ENCODE results near the gene ALDH3B1. TPM values are rescaled to one million over a fixed set of nuclear protein-coding genes. Genes with fewer than 3 reads are reported as not detected.

The ALDH3B1 gene
- total RNA-seq, 1 experiment from 2014 or later, result 14.0 TPM

GRCh38 chr11:68018730-68019190, 8.6 kb downstream of the ALDH3B1 start:
- Histone ChIP-seq H3K27me3 (no peaks in the 10 kb centered on the region), H3K36me3 (peaks cover 4% of the 10 kb centered on the region), H3K9me3 (no peaks in the 10 kb centered on the region), H3K4me3 (no peak overlapping the region)
- DNase-seq, result no peak

- Histone ChIP-seq H3K27me3 (no peaks in the 10 kb centered on the region), H3K9me3 (no peaks in the 10 kb centered on the region), H3K36me3 (no peaks in the 10 kb centered on the region; the same call in 1 of the 2 replicates), H3K4me3 (no peak overlapping the region)
- no peak for DNase-seq
Observed at GRCh38 chr11:68019486-68019885, 9.4 kb downstream of the ALDH3B1 start.

DNA sequence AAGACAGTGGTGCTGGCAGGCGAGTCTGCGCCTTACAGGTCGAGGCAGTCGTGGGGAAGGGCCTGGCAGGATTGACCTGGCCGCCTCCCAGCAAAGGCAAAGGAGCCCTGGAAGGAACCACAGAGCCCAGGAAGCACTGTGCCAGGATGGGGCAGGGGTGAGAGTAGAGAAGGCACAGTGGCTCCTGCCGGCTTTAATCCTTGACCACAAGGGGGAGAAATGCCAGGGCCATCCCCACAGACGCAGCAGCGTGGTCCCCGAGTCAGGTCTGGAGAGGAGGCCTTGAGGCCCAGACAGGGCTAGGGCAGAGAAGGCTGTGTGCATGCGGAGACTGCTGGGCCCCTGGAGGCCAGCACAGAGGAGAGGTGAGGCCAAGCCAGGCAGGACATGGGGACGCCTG, 10.4 kb downstream of the ALDH3B1 start:
- peak; percentile 85 for DNase-seq
- no peak overlapping the region for H3K4me3 ChIP-seq
- no peaks in the 10 kb centered on the region for H3K27me3 ChIP-seq
- no peaks in the 10 kb centered on the region; the same call in 1 of the 2 replicates for H3K36me3 ChIP-seq
- no peaks in the 10 kb centered on the region for H3K9me3 ChIP-seq

DNA sequence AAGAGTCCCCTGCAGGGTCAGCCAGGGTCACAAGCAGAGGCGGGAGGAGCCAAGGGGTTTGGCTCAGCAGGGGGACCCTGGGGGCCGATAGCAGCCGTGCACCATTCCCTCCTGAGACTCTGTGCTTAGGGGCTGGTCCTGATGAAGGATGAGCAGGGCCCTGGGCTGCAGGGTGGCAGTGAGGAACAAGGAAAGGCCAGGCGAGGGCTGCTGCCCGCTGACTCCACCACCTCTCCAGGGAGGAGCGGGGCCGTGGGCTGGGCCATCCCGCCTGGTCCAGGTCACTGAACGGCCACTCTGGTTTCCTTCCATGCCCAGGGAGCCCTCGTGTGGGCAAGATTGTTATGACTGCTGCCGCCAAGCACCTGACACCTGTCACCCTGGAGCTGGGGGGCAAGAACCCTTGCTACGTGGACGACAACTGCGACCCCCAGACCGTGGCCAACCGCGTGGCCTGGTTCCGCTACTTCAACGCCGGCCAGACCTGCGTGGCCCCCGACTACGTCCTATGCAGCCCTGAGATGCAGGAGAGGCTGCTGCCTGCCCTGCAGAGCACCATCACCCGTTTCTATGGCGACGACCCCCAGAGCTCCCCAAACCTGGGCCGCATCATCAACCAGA, 11.2 kb downstream of the ALDH3B1 start:
- H3K36me3 ChIP-seq, result no peaks in the 10 kb centered on the region
- H3K4me3 ChIP-seq, result no peak overlapping the region
- no peaks in the 10 kb centered on the region for H3K9me3 ChIP-seq
- DNase-seq, result peak; percentile 41
- H3K27me3 ChIP-seq, result no peaks in the 10 kb centered on the region

DNA sequence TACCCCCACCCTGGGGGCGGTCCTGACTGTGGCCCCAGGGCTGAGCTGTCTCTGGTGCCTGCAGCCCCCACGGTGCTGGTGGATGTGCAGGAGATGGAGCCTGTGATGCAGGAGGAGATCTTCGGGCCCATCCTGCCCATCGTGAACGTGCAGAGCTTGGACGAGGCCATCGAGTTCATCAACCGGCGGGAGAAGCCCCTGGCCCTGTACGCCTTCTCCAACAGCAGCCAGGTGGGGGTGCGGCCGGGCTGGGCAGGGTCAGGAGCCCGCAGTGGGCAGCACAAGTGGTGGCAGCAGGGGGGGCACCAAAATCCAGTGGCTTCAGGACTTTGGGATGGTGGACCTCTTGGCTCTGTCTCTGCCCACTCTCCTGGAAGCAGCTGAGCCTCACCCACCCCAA, 12.4 kb downstream of the ALDH3B1 start:
- no peaks in the 10 kb centered on the region for H3K9me3 ChIP-seq

GRCh38 chr11:68024508-68024907, 14.4 kb downstream of the ALDH3B1 start:
- H3K36me3 ChIP-seq, result peaks cover 20% of the 10 kb centered on the region
- DNase-seq, result no peak
- H3K4me3 ChIP-seq, result no peak overlapping the region
- H3K9me3 ChIP-seq, result peaks cover 7% of the 10 kb centered on the region; the same call in 1 of the 2 replicates
- H3K27me3 ChIP-seq, result no peaks in the 10 kb centered on the region

More for the DNA sequence above, 12.4 kb downstream of the ALDH3B1 start:
- H3K36me3 ChIP-seq, result peaks cover 4% of the 10 kb centered on the region; the same call in 1 of the 2 replicates
- DNase-seq, result no peak
- H3K27me3 ChIP-seq, result no peaks in the 10 kb centered on the region
- H3K4me3 ChIP-seq, result no peak overlapping the region

DNA sequence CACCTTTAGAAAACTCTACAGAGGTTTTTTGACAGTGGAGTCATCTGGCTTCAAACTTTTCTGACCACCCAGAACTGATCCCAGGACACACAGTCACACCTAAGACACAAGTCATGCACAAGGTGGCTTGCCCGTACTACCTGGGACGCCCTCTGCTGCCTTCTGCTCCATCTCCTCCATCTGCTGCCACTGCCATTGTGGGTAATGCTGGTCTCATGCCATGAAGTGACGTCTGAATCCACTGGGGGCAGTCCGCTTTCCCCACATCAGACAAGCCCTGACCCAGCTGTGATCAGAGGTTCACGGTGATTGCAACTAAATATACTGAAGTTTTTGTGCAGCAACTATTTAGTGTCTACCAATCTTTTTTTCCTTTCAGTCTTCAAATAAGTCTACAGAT, 14.9 kb downstream of the ALDH3B1 start:
- Histone ChIP-seq H3K9me3 (peaks cover 9% of the 10 kb centered on the region; the same call in 1 of the 2 replicates), H3K36me3 (peaks cover 22% of the 10 kb centered on the region), H3K27me3 (no peaks in the 10 kb centered on the region), H3K4me3 (no peak overlapping the region)
- no peak for DNase-seq

- Histone ChIP-seq H3K9me3 (peaks cover 9% of the 10 kb centered on the region; the same call in 1 of the 2 replicates), H3K4me3 (no peak overlapping the region), H3K36me3 (peaks cover 22% of the 10 kb centered on the region), H3K27me3 (no peaks in the 10 kb centered on the region)
- no peak for DNase-seq
Observed at GRCh38 chr11:68026391-68027105, 16.4 kb downstream of the ALDH3B1 start.

DNA sequence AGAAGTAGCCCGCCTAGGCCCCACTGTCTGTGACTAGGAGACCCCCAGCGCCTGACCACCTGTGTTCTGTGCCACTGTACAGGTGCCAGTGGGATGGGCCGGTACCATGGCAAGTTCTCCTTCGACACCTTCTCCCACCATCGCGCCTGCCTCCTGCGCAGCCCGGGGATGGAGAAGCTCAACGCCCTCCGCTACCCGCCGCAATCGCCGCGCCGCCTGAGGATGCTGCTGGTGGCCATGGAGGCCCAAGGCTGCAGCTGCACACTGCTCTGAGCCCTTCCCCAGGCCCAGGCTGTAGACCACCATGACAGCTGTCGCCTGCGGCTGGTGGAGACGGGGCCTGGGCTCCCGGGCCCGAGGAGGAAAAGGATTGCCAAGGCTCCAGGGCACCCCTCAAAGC, 17.5 kb downstream of the ALDH3B1 start:
- no peak overlapping the region for H3K4me3 ChIP-seq
- H3K27me3 ChIP-seq, result no peaks in the 10 kb centered on the region
- H3K9me3 ChIP-seq, result peaks cover 9% of the 10 kb centered on the region; the same call in 1 of the 2 replicates
- no peak for DNase-seq
- H3K36me3 ChIP-seq, result peaks cover 32% of the 10 kb centered on the region

DNA sequence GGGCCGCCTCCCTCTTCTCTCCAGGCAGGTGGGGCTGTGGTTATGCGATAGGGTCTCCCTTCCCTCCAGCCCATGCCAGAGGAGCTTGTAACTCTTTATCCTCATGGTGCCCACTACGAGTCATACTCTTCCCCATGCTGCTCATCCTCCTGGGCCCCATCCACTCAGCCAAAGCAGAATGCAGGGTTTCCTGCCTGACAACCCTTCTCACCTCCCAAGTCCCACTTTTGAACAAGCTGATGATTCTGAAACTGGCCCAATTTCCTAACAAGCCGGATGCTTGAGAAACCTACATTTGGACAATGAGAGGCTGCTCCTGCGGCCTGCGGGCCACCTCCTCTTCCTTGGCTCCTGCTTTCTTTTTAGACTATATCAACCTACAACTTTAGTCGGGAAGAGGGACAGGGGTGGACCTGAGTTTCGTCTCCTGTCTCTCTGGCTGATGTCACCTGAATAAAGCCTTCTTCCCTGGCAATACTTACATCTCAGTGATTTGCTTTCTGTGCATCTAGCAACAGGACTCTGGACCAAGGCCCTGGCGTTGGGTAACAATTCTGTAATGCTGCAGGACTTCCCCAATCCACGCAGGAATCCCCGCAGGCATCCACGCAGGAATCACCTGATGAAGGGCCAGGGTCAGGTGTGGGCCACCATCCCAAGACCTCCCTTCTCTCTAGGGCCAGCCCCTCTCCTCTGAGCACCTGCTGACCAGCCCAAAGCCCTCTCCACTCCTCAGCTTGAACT, 18.8 kb downstream of the ALDH3B1 start:
- peak; percentile 49 for DNase-seq
- Histone ChIP-seq H3K4me3 (no peak overlapping the region), H3K36me3 (peaks cover 45% of the 10 kb centered on the region), H3K27me3 (no peaks in the 10 kb centered on the region), H3K9me3 (peaks cover 9% of the 10 kb centered on the region; the same call in 1 of the 2 replicates)

- Histone ChIP-seq H3K27me3 (no peaks in the 10 kb centered on the region), H3K4me3 (peak within 1 kb of the TSS; percentile 94), H3K9me3 (peaks cover 9% of the 10 kb centered on the region; the same call in 1 of the 2 replicates), H3K36me3 (peaks cover 50% of the 10 kb centered on the region)
- DNase-seq, result peak; percentile 96
Observed at GRCh38 chr11:68030318-68031143, 20.4 kb downstream of the ALDH3B1 start, which contains the start of gene NDUFS8. TSS of gene NDUFS8 (plus strand) at chr11:68030681. CDS start at chr11:68032152, 1,471 bp downstream.

DNA sequence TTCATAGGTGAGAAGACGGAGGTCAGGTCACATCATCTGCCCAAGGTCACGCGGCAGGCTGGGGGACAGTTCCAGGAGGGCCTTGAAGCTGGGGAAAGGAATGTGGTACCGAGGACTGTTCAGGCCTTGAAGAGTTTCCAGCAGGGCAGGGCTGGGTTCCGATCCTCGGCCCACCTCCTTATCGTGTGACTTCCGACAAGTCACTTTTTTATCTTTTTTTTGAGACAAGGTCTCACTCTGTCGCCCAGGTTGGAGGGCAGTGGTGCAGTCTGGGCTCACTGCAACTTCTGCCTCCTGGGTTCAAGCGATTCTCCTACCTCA, 21.0 kb downstream of the ALDH3B1 start:
- Histone ChIP-seq H3K9me3 (peaks cover 9% of the 10 kb centered on the region; the same call in 1 of the 2 replicates), H3K36me3 (peaks cover 50% of the 10 kb centered on the region), H3K27me3 (no peaks in the 10 kb centered on the region), H3K4me3 (peak overlapping the region; percentile 94)
- no peak for DNase-seq

DNA sequence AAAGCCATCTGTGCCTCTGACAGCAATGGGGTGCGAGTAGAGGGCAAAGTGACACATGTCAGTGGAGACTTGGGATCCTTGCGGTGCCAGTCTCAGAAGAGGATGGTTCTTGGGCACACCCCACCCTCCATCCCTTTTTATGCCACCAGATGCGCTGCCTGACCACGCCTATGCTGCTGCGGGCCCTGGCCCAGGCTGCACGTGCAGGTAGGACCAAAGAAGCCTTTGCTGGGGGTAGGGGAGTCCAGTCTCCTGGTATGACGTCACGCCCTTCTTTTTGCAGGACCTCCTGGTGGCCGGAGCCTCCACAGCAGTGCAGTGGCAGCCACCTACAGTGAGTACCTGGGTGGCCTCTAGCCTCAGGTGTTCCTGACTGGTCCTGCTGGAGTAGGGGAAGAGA, 21.9 kb downstream of the ALDH3B1 start:
- Histone ChIP-seq H3K27me3 (no peaks in the 10 kb centered on the region), H3K4me3 (peak overlapping the region; percentile 94), H3K36me3 (peaks cover 50% of the 10 kb centered on the region), H3K9me3 (peaks cover 9% of the 10 kb centered on the region; the same call in 1 of the 2 replicates)
- DNase-seq, result no peak

DNA sequence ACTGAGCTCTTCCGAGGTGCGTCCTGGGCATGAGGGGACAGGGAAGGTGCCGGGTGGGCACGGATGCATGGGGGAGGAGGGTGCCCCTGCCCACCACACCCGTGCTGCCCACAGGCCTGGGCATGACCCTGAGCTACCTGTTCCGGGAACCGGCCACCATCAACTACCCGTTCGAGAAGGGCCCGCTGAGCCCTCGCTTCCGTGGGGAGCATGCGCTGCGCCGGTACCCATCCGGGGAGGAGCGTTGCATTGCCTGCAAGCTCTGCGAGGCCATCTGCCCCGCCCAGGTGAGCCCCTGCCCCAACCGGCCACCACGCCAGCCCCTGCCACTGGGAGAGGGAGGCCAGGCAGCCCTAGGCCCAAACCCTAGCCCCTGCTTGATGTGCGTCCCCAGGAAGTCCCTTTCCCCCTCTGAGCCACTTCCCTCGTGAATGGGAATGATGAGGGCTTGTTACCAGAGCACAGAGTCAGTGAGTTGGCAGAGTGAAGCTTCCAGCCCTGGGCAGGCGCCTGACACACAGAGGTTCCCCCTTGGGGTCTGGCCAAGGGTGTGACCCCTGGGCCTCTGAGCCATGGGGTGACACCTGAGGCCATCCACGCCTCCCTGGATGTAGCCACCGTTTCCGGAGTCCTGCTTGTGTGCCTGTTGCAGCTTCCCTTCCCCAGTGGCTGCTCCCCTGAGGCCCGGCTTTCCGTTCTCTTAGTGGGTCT, 23.0 kb downstream of the ALDH3B1 start:
- H3K36me3 ChIP-seq, result peaks cover 41% of the 10 kb centered on the region
- DNase-seq, result no peak

DNA sequence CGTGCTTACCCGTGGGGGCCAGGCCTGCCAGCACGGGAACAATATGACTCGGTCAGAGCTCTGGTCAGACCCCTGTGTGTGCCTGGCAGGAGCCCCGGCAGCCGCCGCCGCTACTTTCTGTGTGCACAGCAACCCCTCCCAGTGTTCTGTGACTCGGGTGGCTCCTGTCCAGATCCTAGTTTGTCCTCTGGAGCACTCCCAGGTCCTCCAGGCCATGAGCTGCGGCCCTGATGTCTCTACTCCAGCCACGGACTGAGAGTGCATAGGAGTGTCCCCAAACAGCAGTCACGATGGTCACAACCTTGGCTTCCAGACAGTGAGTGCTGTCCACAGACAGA, 23.6 kb downstream of the ALDH3B1 start:
- H3K36me3 ChIP-seq, result peaks cover 38% of the 10 kb centered on the region
- H3K4me3 ChIP-seq, result no peak overlapping the region
- DNase-seq, result no peak
- peaks cover 9% of the 10 kb centered on the region; the same call in 1 of the 2 replicates for H3K9me3 ChIP-seq
- no peaks in the 10 kb centered on the region for H3K27me3 ChIP-seq

More for the DNA sequence above, 23.0 kb downstream of the ALDH3B1 start:
- peaks cover 9% of the 10 kb centered on the region; the same call in 1 of the 2 replicates for H3K9me3 ChIP-seq
- H3K27me3 ChIP-seq, result no peaks in the 10 kb centered on the region
- no peak overlapping the region for H3K4me3 ChIP-seq
